NAMALWA (cell line): ENCODE results near the gene LARGE1.
A peak's percentile ranks its signal among the peaks of the same experiment; 100 is the strongest.
"Not testable (repeated sequence)": the region's sequence is repeated elsewhere in the genome, so short reads cannot be mapped to it uniquely, and the experiment has no call there.

Experiments
- DNase-seq: peaks from one replicate; pipeline ENCODE4 v3.0.0-alpha.2; 2015; ENCODE audit warnings: low spot score

LARGE1 gene

DNA sequence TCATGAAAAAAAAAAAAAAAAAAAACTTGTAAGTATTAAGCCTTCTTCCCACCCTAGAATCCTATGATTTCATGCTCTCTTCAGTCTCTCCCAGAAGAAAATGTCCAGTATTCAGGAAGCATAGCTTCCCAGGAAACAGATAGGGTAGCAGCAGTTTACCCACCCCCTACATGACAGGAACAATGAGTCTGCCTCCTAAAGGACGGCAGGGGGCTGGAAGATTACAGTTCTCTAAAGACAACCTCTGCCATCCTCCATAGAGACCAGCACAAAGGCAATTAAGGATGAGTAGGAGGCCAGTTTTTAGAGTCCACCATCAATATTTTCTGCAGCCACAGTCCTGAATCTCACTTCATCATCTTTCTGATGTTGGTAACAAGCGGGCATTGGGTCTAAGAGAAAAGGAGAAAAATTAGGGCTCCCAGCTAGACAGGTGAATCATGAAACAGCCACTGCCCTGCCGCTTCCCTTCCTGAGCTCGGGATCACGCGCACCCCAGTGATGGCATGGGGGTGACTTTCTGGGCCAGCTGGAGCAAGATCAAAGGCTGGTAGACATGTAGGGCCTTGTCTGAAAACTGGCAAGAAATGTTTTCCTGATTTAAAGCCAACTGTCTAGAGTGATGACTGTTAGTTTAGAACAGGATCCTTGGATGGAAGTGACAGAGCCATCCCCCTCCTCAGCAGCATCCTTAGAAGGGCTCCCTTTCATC, 322.8 kb downstream of the LARGE1 start:
- DNase-seq, result no peak

DNA sequence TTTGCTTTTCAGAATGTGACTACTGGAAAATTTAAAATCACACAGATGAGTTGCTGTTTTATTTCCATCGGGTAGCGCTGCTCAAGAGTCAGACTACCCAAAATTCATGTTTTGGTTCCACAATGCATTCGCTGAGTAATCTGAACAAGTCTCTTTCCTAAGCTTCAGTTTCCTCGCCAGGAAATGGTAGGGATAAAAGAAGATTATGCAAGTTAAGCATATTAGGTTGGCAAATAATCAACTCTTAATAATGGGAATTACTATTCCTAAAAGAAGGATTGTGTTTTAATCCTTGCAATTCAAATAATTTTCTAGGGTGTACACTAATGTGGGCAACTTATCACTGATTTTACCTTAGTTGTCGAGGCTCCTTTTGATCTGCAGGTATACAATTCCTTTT, 326.5 kb downstream of the LARGE1 start:
- no peak for DNase-seq

- DNase-seq, result no peak
These were observed 328.3 kb downstream of the LARGE1 start for GRCh38 chr22:33591946-33592345.

- no peak for DNase-seq
These were observed 331.0 kb downstream of the LARGE1 start for GRCh38 chr22:33589297-33589696.

- no peak for DNase-seq
These were observed 331.4 kb downstream of the LARGE1 start for GRCh38 chr22:33588860-33589259.

DNA sequence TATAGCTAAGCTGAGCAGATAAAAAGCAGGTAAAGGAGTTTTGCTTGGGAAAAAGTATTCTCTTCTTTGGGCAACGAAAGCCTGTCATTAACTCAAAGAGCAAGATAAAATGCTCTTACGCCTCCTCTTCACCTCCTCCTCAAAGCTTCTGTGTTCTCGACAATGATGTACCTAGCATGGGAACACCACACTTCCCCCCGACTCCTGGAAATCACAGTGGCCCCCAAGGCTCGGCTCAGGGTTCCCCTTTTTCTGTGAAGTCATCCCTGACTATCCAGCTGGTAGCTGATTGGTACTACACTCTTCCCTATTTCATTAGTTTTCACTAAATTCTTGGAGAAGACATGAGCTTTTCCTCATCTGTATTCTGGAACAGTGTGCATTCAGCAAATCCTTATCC, 336.1 kb downstream of the LARGE1 start:
- no peak for DNase-seq

DNA sequence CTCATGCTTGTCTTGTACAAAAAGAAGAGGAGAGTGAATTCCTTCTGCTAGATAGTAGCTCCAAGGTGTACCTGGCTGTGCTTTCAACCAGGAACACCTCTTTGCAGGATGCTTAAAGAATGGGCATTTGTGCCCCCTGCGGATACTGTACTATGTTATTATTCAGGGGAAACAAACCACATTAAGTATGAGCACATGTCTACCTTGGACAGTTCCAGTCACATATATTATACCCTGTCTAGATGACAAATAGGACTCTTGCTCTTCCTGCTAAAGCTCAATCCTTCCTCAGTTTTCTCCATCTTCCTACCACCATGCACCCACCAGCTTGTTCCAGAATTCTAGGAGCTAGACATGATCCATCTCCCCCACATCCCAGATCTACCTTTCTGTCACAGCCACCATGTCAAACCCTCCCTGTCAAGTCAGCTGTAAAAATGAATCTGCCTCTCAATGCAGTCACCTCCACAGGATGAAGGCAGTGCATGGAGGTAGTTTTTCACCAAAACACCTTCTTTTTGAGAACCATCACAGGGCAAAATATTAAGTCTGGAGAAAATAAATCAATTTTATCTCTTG, 337.4 kb downstream of the LARGE1 start:
- DNase-seq, result no peak

- DNase-seq, result no peak
These were observed 340.0 kb downstream of the LARGE1 start for GRCh38 chr22:33580310-33580709.

DNA sequence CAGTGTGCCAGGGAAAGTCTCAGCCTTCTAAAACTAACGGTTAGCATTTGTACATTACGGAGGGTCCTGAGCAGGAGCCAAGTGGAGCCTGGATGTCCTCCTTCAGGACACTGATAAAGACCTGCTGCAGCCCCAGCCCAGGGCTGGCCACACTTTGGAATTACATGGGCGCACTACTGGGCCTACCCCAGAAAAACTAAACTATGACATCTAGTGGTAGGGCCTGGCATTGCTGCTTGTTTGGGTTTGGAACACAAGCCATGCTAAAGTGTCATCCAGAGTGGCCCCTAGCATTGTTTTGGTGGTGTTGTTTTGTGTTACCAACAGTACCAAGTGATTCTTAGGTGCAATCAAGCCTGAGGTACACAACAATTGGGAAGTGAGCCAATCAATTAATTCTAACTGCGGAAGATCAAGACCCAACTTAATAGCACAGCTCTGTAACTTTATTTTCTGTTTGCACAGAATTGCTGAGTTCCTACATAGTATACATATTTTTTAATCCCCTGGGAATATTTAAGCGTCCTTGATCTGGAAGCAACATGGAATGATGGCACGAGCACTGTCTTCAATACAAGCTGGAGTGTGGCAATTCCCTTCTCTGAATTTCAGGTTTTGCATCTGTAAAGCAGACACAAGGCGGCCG, 340.7 kb downstream of the LARGE1 start:
- DNase-seq, result peak; percentile 82

- DNase-seq, result no peak
These were observed 341.5 kb downstream of the LARGE1 start for GRCh38 chr22:33578752-33579151.

- DNase-seq, result peak; percentile 15
These were observed 342.3 kb downstream of the LARGE1 start for GRCh38 chr22:33577862-33578411.

DNA sequence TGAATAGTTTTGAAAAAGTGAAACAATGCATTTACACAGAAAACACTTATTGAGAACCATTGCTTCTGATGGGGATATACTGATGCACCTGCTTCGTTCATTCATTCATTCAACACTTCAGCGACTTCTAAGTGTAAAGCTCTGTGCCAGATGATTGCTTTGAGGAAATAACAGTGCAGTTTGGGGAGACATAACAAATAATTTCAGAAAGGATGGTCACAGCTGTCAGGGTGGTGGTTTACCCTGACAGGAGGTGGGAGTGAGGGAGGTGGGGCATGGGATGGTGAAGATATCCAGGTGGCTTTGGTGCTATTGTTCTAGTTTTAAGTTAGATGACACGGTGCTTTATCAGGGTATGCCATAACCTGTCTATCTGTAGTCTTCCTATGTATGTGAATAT, 344.1 kb downstream of the LARGE1 start:
- DNase-seq, result peak; percentile 21

DNA sequence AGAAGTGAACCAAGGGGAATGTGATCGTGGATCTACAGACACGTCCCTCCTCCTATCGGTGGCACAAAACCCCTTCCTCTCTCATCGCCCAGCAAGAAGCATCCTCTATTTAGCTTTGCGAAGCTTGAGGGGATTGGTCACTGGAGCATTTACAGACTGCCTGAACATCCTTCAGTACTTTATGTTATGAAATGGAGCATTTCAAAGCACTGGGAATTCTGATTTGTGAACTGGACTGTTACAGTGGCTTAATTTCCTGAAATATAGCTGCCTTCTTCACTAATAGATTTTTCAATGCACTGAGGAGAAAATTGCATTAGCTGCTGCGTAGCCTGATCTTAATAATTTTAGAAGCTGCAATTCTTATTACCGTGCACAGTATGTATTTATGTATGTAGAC, 344.5 kb downstream of the LARGE1 start:
- DNase-seq, result no peak

- DNase-seq, result no peak
These were observed 345.2 kb downstream of the LARGE1 start for GRCh38 chr22:33575041-33575440.

- no peak for DNase-seq
These were observed 346.8 kb downstream of the LARGE1 start for GRCh38 chr22:33573479-33573878.

- peak; percentile 40 for DNase-seq
These were observed 348.2 kb downstream of the LARGE1 start for GRCh38 chr22:33572086-33572485.

GRCh38 chr22:33570110-33570509, 350.2 kb downstream of the LARGE1 start:
- DNase-seq, result peak; percentile 39

GRCh38 chr22:33569559-33569958, 350.7 kb downstream of the LARGE1 start:
- peak; percentile 13 for DNase-seq

GRCh38 chr22:33569018-33569417, 351.3 kb downstream of the LARGE1 start:
- peak; percentile 50 for DNase-seq

DNA sequence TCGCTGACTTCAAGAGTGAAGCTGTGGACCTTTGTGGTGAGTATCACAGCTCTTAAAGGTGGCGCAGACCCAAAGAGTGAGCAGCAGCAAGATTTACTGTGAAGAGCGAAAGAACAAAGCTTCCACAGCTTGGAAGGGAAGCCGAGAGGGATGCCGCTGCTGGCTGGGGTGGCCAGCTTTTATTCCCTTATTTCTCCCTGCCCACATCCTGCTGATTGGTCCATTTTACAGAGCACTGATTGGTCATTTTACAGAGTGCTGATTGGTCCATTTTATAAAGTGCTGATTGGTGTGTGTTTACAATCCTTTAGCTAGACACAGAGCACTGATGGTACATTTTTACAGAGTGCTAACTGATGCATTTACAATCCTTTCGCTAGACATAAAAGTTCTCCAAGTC, 353.8 kb downstream of the LARGE1 start:
- DNase-seq, result not testable (repeated sequence)

- no peak for DNase-seq
These were observed 354.7 kb downstream of the LARGE1 start for GRCh38 chr22:33565580-33565995.

DNA sequence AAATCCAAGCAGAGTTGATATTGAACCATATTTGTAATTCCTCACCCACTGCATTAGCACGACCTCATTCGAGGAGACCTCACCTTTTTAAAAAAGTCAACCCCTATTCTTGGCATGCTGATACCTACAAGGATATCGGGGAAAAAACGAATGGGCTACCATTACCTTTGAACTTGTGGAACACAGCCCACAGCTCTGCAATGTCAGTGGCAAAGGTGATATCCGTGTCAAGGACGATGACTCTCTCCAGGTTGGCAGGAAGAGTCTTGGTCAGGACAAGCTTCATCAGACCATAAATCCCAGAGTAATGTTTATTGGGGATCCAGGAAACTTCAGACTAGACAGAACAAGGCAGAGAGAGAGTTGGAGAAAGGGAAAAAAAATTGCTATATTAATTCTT, 355.6 kb downstream of the LARGE1 start:
- no peak for DNase-seq
